ENCODE measurements around the gene THUMPD3.

GRCh38 chr3:9400616-9401015, 37.8 kb downstream of the THUMPD3 start:
- TF ChIP-seq SUZ12 (IDR thresholded peaks at IDR 0.05; ENCODE audit: extremely low read depth, insufficient read depth, insufficient read length) (no peak), YY1 (IDR thresholded peaks at IDR 0.05; ENCODE audit: insufficient read depth, insufficient read length) (no peak)

Data from NT2/D1 (cell line).